K562 treated with DMSO at 1 percent for 24 hours (cell line): ENCODE measurements around the gene TMC4. TPM values are rescaled to one million over a fixed set of nuclear protein-coding genes. Genes with fewer than 3 reads are reported as not detected.

Experiments used
- total RNA-seq: library from RNA; unstranded; fragments of 300-600 nt; gene quantifications from 2 replicates; pipeline ENCODE4 v1.2.3, GENCODE V29; 2022; ENCODE audit warnings: low read depth; ENCODE audit not compliant: insufficient read depth

Gene TMC4, protein sequence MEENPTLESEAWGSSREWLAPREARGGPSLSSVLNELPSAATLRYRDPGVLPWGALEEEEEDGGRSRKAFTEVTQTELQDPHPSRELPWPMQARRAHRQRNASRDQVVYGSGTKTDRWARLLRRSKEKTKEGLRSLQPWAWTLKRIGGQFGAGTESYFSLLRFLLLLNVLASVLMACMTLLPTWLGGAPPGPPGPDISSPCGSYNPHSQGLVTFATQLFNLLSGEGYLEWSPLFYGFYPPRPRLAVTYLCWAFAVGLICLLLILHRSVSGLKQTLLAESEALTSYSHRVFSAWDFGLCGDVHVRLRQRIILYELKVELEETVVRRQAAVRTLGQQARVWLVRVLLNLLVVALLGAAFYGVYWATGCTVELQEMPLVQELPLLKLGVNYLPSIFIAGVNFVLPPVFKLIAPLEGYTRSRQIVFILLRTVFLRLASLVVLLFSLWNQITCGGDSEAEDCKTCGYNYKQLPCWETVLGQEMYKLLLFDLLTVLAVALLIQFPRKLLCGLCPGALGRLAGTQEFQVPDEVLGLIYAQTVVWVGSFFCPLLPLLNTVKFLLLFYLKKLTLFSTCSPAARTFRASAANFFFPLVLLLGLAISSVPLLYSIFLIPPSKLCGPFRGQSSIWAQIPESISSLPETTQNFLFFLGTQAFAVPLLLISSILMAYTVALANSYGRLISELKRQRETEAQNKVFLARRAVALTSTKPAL
- total RNA-seq, result 0.90 TPM in 1 of 2 replicates, not detected in the other

DNA sequence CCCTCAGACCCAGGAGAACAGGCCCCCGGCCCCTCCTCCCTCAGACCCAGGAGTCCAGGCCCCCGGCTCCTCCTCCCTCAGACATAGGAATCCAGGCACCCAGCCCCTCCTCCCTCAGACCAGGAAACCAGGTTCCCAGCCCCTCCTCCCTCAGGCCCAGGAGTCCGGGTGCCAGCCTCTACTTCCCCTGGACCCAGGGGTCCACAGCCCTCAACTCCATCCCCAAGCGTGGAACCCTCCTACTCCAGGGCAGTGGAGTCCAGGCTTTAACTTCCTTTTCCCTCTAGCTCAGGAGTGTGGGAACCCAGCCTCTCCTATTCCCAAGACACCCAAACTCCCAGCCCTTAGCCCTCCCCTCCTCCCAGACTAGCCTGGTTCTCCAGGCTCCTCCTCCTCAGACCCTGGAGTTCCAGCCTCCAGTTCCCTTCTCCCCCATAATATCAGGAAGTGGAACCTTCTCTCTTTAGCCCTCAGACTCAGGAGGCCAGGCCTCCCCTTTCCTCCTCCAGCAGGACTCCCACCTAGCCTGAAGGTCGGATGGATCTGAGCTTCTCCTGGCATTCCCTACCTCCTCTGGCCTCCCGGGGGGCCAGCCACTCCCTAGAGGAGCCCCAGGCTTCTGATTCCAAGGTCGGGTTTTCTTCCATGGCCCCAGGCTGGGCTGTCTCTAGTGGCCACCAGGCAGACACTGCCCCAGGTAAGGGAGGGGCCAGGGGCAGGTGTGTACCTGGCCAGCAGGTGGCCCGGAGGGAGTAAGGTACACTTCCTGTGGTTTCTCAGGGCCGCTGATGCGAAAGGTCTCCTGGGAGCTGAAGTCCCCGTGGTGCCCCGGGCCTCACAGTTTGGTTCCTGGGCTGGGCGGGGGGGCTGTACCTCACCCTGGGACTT is at the start of gene TMC4:
Gene TMC4, minus strand, starts transcription at position 690 of the 888 bp plus-strand sequence. Its CDS starts 43 bp downstream, at position 647.

DNA sequence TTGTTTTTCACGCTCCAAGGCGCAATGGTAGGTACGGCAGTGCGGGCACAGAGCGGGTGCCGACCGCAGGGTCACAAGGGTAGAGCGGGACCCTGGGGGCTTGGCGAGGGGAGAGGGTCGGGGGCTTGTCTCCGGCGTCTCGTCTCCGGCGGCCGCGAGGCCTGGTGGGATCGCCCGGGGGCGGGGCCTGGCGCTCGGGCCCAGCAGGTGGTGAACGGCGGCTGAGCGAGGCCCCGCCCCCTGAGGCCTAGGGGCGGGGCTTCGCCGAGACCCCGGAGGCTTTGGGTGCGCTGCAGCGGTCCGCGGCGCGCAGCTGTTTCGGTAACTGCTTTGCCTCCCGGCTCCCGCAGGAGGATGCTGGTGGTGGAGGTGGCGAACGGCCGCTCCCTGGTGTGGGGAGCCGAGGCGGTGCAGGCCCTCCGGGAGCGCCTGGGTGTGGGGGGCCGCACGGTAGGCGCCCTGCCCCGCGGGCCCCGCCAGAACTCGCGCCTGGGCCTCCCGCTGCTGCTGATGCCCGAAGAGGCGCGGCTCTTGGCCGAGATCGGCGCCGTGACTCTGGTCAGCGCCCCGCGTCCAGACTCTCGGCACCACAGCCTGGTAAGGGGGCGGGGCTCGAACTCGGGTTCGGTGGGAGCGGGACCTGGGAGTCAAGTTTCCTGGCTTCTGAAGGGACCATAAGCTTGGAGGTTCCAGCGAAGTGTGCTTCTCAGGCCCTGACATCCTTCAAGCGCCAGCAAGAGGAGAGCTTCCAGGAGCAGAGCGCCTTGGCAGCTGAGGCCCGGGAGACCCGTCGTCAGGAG is 18.3 kb upstream of the TMC4 start, which contains the start of gene TSEN34:
Gene TSEN34, plus strand, starts transcription at position 298 of the 800 bp plus-strand sequence. Its CDS starts 57 bp downstream, at position 355.

DNA sequence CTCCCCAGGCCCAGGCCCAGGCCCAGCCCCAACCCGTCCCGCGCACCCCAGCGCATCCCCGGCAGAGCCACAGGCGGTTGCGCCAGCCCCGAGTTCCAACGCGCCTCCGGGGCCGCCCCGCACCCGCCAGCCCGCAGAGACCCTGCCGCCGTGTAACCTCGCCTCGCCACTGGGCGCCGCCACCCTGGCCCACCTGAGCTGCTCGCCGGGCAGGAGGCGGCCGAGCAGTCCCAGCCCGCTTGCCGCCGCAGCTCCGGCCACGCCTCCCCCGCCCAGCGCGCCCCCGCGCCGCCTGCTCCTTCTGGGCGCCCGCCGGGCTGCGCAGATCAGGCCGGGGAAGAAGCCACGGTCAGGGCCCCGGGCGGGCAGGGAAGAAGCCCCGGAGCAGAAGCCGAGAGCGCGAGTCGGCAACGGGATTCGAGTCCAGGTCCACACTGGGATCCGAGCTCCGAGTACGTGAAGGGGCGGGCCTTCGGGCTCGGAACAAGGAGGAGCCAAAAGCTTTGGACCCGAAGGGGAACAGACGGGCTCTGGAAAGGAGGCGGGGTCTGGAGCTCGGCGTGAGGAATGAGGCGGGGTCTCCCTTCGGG is 16.3 kb upstream of the TMC4 start, which contains the start of gene MBOAT7:
Gene MBOAT7, minus strand, starts transcription at position 436 of the 590 bp plus-strand sequence. CDS start 1,072 bp downstream, outside the sequence.

DNA sequence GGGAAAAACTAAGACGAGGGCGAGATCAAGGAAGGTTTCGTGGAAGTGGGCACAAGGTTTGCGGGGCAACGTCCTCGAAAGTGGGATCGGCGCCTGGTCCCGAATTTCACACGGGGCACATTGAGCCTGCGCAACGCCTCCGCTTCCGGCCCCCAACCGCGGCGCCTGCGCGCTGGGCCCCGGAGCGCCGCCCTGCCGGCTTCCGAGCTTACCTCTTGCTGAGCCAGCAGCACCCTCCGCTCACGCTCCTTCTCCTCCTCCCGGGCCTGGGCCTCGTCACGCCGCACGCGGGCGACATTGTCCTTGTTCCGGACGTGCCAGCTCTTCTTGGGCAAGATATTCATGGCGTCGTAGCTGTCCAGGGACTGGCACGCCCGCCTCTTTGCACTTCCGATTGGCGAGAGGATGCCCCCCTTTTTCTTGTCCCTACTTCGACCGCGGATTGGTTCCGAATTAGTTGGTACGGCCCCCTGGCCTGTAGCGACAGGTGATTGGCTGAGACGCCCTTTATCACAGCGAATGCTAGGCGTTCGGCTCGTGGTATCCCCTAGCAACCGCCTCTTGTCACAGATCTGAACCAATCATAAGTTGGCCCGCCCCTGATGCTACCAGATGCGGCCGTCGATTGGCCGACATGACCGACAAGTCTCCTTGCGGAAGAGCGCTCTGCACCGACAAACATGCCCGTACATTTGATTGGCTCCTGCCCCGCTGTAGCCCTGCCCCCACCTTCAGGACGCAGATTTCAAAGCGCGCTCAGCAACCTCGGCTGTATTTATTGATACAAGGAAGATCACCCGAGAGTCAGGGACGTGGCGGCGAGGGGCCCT is 13.4 kb downstream of the TMC4 start, which contains the start of gene LENG1:
Gene LENG1, minus strand, starts transcription at position 370 of the 830 bp plus-strand sequence. Its CDS starts 26 bp downstream, at position 344.

DNA sequence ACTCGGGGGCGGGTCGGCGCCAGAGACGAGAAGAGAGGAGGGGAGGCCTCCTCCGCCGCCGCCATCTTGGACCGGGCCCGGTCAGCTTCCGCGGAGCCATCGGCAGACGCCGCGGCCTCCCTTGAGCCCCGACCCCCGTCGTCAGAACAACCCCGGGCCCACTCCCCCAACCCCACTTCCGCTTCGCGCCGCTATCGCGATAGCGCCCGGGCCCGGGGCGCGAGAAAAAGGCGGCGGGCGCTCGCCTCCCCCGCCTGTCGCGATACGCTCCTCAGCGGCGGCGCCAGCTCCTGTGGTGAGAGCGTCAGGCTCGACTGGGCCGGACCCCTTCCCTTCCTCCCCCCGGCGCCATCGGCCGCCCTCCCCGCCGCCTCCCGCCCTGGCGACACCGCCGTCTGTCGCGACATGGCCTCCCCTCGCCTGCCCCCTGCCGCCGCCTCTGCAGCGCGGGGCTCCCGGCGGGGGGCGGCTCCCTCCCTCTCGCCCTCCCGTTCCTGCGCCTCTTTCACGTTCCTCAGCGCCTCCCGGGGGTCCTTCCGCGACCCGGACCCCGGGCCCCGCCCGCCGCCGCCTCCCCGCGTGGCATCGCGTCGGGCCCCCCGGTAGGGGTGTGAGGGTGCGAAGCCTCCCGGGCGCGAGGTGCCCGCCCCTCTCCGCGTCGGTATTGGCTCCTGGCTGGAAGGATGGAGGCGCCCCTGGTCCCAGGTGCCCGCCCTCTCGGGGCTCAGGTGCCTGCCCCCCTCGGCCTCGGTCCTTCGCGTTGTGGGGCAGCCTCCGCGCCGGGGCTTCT is 35.1 kb downstream of the TMC4 start, which contains the start of gene CNOT3:
Gene CNOT3, plus strand, starts transcription at position 64 of the 790 bp plus-strand sequence. CDS start 5,217 bp downstream, outside the sequence.

DNA sequence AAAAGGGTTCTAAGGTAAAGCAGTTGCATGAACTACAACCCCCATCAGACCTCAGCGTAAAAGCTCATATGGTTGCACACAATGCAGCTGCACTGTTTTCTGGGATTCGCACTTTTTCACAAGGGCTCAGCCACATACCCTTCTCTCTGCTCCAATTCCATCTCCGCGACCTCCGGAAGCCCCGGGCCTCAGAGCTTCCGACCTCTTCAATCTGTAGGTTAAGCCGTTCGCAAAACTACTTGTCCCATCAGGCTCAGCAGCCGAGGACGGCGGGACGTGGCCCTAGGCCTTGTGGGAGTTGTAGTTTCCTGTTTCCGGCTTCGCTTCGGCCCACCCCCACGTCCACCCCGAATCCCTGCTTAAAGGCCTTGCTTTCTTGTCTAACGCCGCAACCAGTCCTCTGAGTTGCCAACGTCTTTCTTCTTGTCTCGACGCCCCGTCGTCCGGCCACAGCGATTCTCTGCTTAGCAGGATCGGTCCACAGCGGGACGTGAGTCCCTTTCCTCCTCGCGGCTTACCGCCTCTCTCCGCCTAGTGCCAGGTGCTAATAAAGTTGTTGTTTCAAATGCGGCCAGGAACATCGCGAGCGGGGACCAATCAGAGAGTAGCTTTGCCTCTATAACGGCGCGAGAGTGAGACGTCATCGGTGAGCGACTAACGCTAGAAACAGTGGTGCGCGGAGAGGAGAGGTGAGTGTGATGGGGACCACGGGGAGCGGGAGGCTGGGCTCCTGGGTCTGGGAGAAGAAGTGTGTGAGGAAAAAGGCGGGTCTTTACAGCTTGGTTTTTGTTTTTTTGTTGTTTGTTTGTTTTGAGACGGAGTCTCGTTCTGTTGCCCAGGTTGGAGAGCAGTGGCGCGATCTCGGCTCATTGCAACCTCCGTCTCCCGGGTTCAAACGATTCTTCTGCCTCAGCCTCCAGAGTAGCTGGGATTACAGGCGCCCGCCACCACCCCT is 57.6 kb downstream of the TMC4 start, which contains the start of the genes PRPF31 and TFPT:
Gene PRPF31, plus strand, starts transcription at position 646 of the 955 bp plus-strand sequence. CDS start 2,525 bp downstream, outside the sequence.
Gene TFPT, minus strand, starts transcription at position 549 of the 955 bp plus-strand sequence. Its CDS starts 388 bp downstream, at position 161.

Other genes starting within 250 kb of the TMC4 start
- gene CACNG8, start 210.2 kb downstream of the TMC4 start, total RNA-seq, result not detected in 2 replicates
- gene CACNG6, start 181.5 kb downstream of the TMC4 start, total RNA-seq, result not detected in 2 replicates
- gene VSTM1, start 109.3 kb downstream of the TMC4 start, total RNA-seq, result not detected in 2 replicates
- gene TARM1, start 91.8 kb downstream of the TMC4 start, total RNA-seq, result not detected in 2 replicates
- 1.4 and 1.9 TPM in 2 replicates for gene OSCAR, start 72.4 kb downstream of the TMC4 start, total RNA-seq
- gene NDUFA3, start 70.3 kb downstream of the TMC4 start, total RNA-seq, result 86.4 and 133 TPM in 2 replicates
- 9.7 and 20.2 TPM in 2 replicates for gene TFPT, start 57.5 kb downstream of the TMC4 start, total RNA-seq
- 90.1 and 106 TPM in 2 replicates for gene PRPF31, start 57.4 kb downstream of the TMC4 start, total RNA-seq
- 71.9 and 76.1 TPM in 2 replicates for gene CNOT3, start 35.4 kb downstream of the TMC4 start, total RNA-seq
- gene LENG1, start 13.4 kb downstream of the TMC4 start, total RNA-seq, result 8.3 and 8.5 TPM in 2 replicates
- gene MBOAT7, start 16.4 kb upstream of the TMC4 start, total RNA-seq, result 227 and 231 TPM in 2 replicates
- gene TSEN34, start 18.1 kb upstream of the TMC4 start, total RNA-seq, result 86.8 and 89.8 TPM in 2 replicates
- gene RPS9, start 27.7 kb upstream of the TMC4 start, total RNA-seq, result 6,803 and 7,007 TPM in 2 replicates
- not detected in 2 replicates for gene LILRB3, start 49.8 kb upstream of the TMC4 start, total RNA-seq
- gene LILRA6, start 69.6 kb upstream of the TMC4 start, total RNA-seq, result not detected in 2 replicates
- not detected in 2 replicates for gene LILRB5, start 84.1 kb upstream of the TMC4 start, total RNA-seq
- gene LILRB2, start 108.0 kb upstream of the TMC4 start, total RNA-seq, result not detected in 2 replicates
- not detected in 2 replicates for gene LILRA5, start 140.0 kb upstream of the TMC4 start, total RNA-seq
- gene LILRA4, start 166.0 kb upstream of the TMC4 start, total RNA-seq, result not detected in 2 replicates
- 1.3 and 1.7 TPM in 2 replicates for gene LAIR1, start 191.8 kb upstream of the TMC4 start, total RNA-seq
- 0.22 TPM in 1 of 2 replicates, not detected in the other for gene TTYH1, start 242.3 kb upstream of the TMC4 start, total RNA-seq